ENCODE data around the gene RYR3. TPM values are rescaled to one million over a fixed set of nuclear protein-coding genes. Genes with fewer than 3 reads are reported as not detected.

RYR3 gene
- polyA plus RNA-seq, 1 donor (not counting 4 experiments of a cell fraction or from before 2014, with no cell fraction given) = 0.04 TPM

GRCh38 chr15:33344530-33344929 lies 33.8 kb downstream of the RYR3 start:
- peaks cover 4% of the 10 kb centered on the region for H3K27me3 ChIP-seq (ENCODE audit: control insufficient read depth, extremely low read depth, insufficient read depth, low read length)
- no peaks in the 10 kb centered on the region for H3K4me1 ChIP-seq (ENCODE audit: control insufficient read depth, extremely low read depth, insufficient read depth, low read length)
- no peak overlapping the region for H3K27ac ChIP-seq (ENCODE audit: control insufficient read depth, insufficient read depth, low read length)
- H3K4me2 ChIP-seq (ENCODE audit: control insufficient read depth, extremely low read depth, insufficient read depth, low read depth, low read length) = no peak overlapping the region
- no peak overlapping the region for H2AFZ ChIP-seq (ENCODE audit: control insufficient read depth, low read length)
- no peak overlapping the region for H3K4me3 ChIP-seq (ENCODE audit: control insufficient read depth in 2 of 3, extremely low read depth in 1 of 3, insufficient read depth in 2 of 3, low read depth in 1 of 3, low read length in 3 of 3)
- H3K9me1 ChIP-seq (ENCODE audit: control insufficient read depth, extremely low read depth, insufficient read depth, low read length) = no peaks in the 10 kb centered on the region
- no peaks in the 10 kb centered on the region for H3K9me3 ChIP-seq (ENCODE audit: control insufficient read depth, low read depth, low read length)
- FAIRE-seq = no peak
- H4K20me1 ChIP-seq (ENCODE audit: control insufficient read depth, extremely low read depth, insufficient read depth, low read length) = no peaks in the 10 kb centered on the region
- dilution Hi-C loops (cut with MboI; ENCODE audit: extremely low pct_ligation_motif_present, low sequenced_read_pairs) = no loop called here
- no peak for TF ChIP-seq CTCF (optimal IDR thresholded peaks at IDR 0.05 in 1 of 3, IDR thresholded peaks at IDR 0.05 in 1 of 3, conservative IDR thresholded peaks at IDR 0.05 in 1 of 3; ENCODE audit: extremely low read depth in 1 of 3, insufficient read depth in 2 of 3, low read length in 3 of 3)
- TF ChIP-seq EZH2 (IDR thresholded peaks at IDR 0.05; ENCODE audit: low read length) = no peak
- H3K36me3 ChIP-seq (ENCODE audit: control insufficient read depth in 2 of 2, extremely low read depth in 1 of 2, insufficient read depth in 2 of 2, low read length in 2 of 2) = no peaks in the 10 kb centered on the region
- no peaks in the 10 kb centered on the region for H3K79me2 ChIP-seq (ENCODE audit: control insufficient read depth, insufficient read depth, low read length)
- DNase-seq (ENCODE audit: low read depth, low spot score) = no peak
- no peak overlapping the region for H3K9ac ChIP-seq (ENCODE audit: control insufficient read depth, extremely low read depth, insufficient read depth, low read length)

GRCh38 chr15:33354411-33354810 lies 43.6 kb downstream of the RYR3 start:
- H3K79me2 ChIP-seq (ENCODE audit: control insufficient read depth, insufficient read depth, low read length) = no peaks in the 10 kb centered on the region
- no peak for DNase-seq (ENCODE audit: low read depth, low spot score)
- no peak for FAIRE-seq
- H3K9me3 ChIP-seq (ENCODE audit: control insufficient read depth, low read depth, low read length) = no peaks in the 10 kb centered on the region
- H3K9me1 ChIP-seq (ENCODE audit: control insufficient read depth, extremely low read depth, insufficient read depth, low read length) = no peaks in the 10 kb centered on the region
- no peak overlapping the region for H3K9ac ChIP-seq (ENCODE audit: control insufficient read depth, extremely low read depth, insufficient read depth, low read length)
- no peak overlapping the region for H2AFZ ChIP-seq (ENCODE audit: control insufficient read depth, low read length)
- no peaks in the 10 kb centered on the region for H3K36me3 ChIP-seq (ENCODE audit: control insufficient read depth in 2 of 2, extremely low read depth in 1 of 2, insufficient read depth in 2 of 2, low read length in 2 of 2)
- no peak overlapping the region for H3K27ac ChIP-seq (ENCODE audit: control insufficient read depth, insufficient read depth, low read length)
- no peaks in the 10 kb centered on the region for H3K27me3 ChIP-seq (ENCODE audit: control insufficient read depth, extremely low read depth, insufficient read depth, low read length)
- no peak for TF ChIP-seq CTCF (optimal IDR thresholded peaks at IDR 0.05 in 1 of 3, IDR thresholded peaks at IDR 0.05 in 1 of 3, conservative IDR thresholded peaks at IDR 0.05 in 1 of 3; ENCODE audit: extremely low read depth in 1 of 3, insufficient read depth in 2 of 3, low read length in 3 of 3)
- no peak for TF ChIP-seq EZH2 (IDR thresholded peaks at IDR 0.05; ENCODE audit: low read length)
- no peaks in the 10 kb centered on the region for H4K20me1 ChIP-seq (ENCODE audit: control insufficient read depth, extremely low read depth, insufficient read depth, low read length)
- H3K4me2 ChIP-seq (ENCODE audit: control insufficient read depth, extremely low read depth, insufficient read depth, low read depth, low read length) = no peak overlapping the region
- H3K4me1 ChIP-seq (ENCODE audit: control insufficient read depth, extremely low read depth, insufficient read depth, low read length) = peaks cover 9% of the 10 kb centered on the region
- no peak overlapping the region for H3K4me3 ChIP-seq (ENCODE audit: control insufficient read depth in 2 of 3, extremely low read depth in 1 of 3, insufficient read depth in 2 of 3, low read depth in 1 of 3, low read length in 3 of 3)
- dilution Hi-C loops (cut with MboI; ENCODE audit: extremely low pct_ligation_motif_present, low sequenced_read_pairs) = no loop called here
